ENCODE data around the gene ERN1.

The ERN1 gene

GRCh38 chr17:64059756-64060155 is 70.2 kb downstream of the ERN1 start:
- no peak for DNase-seq (ENCODE audit: low read depth in 2 of 2)

GRCh38 chr17:64058621-64059020 is 71.3 kb downstream of the ERN1 start:
- no peak for DNase-seq (ENCODE audit: low read depth in 2 of 2)

DNA sequence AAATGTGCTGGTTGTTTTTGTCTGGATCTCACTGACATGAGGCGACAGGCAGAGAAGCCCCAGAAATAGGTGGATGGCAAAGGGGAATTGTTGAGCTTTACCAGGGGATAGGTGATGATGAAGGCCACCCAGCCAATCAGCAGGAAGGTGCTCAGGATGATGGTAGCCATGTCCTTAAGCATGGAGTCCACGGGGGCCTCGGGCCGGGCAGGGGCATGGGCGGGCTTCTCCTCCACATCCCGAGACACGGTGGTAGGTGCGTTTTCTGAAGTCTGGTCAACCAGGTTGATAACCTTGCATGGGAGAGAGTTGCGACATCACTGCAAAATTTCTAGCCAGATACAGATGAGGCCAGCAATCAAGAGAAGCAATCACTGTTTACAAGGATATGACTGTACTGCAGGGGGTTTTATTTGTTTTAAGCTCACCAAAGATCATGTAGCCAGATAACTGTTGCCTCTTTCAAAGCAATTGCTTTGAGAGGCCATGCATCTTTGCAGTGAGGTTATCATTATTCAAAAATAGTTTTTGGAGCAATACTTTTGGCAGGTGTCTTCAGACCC is 72.2 kb downstream of the ERN1 start:
- DNase-seq (ENCODE audit: low read depth in 2 of 2): no peak

GRCh38 chr17:64056269-64057005 is 73.5 kb downstream of the ERN1 start:
- no peak for DNase-seq (ENCODE audit: low read depth in 2 of 2)

GRCh38 chr17:64055183-64056142 is 74.5 kb downstream of the ERN1 start:
- DNase-seq (ENCODE audit: low read depth in 2 of 2): no peak

- no peak for DNase-seq (ENCODE audit: low read depth in 2 of 2)
These were observed 75.6 kb downstream of the ERN1 start for GRCh38 chr17:64054304-64054703.

- no peak for DNase-seq (ENCODE audit: low read depth in 2 of 2)
These were observed 76.8 kb downstream of the ERN1 start for GRCh38 chr17:64053101-64053500.

DNA sequence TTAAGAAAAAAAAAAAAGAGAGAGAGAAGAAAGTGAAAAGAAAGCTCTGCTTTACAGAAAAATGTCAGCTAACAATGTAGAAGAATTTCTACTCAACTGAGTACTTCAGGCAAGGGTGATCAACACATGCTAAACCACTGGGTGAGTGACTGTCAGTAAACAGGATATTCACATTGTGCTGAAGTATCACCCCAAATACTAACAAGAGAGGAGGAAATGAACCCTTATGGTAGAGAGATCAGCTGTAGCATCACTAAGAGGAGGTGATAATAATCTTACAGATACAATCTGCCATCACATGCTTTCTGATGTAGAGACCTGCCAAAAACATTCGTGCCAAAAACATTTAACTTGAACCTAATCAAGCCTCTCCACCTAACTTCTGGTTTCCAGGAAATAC is 78.8 kb downstream of the ERN1 start:
- DNase-seq (ENCODE audit: low read depth in 2 of 2): no peak

DNA sequence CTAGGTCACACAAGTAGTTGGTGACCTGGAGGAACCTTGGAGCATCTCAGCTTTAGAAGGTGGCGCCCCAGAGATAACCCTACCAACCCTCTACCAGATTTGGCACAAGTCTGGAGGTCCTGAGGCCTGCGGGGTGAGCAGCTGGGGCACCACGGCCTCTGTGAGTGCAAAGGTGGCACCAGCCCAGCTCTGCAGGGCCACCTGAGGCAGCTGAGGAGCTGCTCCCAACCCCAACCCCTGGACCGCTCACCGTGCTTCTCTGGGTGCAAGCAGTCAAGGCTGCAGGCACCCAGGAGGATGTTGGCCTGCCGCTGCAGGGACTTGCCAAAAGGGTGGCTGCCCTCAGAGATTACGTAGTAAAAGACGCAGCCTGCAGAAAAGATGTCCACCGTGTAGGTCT is 81.1 kb downstream of the ERN1 start:
- no peak for DNase-seq (ENCODE audit: low read depth in 2 of 2)

DNA sequence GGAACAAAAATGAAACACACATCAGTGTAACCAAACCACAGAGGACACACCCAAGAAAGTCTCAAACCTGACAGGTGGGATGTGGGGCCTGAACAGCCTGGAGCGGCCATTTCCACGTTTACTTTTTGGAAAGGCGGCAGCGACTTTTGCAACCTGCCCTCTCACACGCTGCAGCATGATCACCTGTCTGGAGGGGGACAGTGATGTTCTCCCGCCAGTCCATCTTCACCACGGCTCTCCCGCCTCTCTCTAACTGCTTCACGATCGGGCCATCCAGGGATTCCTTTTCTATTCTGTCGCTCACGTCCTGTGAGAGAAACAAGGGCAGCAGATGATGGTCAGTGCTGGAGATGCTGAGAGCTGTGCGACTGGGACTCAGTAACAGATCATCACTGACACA is 84.8 kb downstream of the ERN1 start:
- no peak for DNase-seq (ENCODE audit: low read depth in 2 of 2)

DNA sequence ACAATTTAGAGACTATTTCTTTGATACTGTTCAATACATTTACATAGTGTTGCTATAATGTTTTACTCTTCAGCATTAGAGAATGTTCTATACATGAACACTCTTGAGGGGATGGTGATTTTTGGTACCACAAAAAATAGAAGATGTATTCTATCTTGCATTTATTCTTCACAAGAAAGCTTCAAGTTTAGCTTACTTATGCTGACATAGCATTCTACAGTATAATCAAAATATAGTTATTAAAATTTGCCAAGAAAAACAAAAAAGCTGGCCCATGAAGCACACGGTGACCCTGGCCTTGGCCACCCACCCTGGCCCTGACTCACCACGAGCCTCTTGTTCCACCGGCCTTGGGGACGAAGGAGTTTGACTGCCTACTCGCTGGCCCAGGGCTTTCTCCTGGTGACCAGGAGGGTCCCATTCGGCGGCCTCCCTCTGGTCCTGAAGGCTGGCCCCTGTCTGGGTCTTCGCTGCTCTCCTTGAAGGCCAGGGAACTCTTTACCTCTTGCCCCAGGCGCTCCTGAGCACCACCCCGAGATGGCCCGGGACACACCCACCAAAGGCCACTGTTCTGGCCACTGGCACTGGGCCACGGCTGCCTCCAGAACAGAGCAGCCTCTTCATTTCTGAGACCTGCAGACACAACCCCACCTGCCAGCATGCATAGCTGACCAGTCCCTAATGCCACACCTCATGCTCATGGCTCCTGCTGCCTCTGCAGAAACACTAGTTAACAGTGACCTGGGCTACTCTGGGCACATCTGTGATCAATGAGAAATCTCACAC is 87.1 kb downstream of the ERN1 start:
- DNase-seq (ENCODE audit: low read depth in 2 of 2): no peak

- DNase-seq (ENCODE audit: low read depth in 2 of 2): no peak
These were observed 88.0 kb downstream of the ERN1 start for GRCh38 chr17:64041912-64042311.

GRCh38 chr17:64040206-64040605 is 89.7 kb downstream of the ERN1 start:
- no peak for DNase-seq (ENCODE audit: low read depth in 2 of 2)

DNA sequence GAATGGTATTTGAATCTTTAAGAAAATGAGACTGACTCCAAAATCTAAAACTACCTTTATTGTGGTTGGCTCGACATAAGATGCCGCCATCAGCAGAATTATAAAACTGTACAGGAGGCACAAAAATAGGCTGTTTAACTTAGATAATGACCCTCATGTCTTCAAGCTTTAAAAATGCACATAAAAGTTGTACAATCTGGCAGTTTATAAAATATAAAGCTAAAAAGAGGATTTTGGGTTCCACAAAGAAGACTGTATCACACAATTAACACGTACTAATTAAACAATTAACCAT is 90.9 kb downstream of the ERN1 start:
- no peak for DNase-seq (ENCODE audit: low read depth in 2 of 2)

DNA sequence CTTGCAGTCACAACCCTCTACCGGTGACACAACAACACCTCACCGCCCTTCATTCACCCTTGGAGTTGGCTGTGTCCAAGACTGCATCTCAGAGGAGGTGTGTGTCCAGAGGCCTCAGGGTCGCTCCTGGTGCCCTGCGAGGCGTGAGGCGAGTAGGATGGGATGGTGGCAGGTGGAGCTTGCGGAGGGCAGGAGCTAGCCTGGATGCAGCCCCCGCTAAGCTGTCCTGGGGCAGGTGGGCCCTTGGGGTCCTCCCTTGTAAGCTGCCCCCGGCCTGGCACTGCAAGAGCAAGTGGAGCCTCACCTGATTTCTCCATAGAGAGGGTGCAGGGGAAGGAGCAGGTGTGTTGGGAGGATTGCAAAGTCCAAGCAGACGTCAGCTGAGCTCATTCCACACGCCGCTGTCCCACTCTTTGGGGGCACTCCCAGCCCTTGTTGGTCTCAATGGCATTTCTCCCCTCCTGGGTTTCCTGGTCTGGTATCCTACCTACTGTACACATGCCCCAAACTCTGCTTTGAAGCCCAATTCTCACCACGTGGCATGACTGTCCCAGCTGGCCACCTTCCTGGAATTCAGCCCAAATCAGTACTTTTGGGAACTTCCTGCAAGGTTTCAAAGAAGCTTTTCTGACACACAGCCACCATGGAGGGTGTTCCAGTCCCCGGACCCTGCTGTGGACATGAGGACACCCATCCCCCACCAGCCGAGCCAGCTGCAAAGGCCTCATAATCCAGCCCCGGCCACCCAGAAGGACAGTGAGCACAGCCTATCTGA is 91.4 kb downstream of the ERN1 start:
- DNase-seq (ENCODE audit: low read depth in 2 of 2): no peak

DNA sequence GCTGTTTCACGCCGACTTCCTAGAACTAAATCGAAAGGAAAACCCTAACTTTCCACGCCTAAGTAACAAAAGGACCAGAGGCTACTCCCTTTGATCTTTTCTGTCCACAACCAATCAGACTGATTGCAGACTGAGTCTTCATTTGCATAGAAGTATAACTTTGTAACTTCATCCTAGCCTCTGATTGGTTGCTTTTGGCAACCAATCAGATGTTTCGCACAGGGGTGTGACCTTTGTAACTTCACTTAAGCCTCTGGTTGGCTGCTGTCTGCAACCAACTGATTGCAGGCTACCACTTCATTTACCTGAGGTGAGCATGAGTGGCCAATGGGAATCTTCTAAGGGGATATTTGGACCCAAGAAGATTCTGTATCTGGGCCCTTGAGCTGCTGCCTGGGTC is 92.1 kb downstream of the ERN1 start:
- DNase-seq (ENCODE audit: low read depth in 2 of 2): no peak

DNA sequence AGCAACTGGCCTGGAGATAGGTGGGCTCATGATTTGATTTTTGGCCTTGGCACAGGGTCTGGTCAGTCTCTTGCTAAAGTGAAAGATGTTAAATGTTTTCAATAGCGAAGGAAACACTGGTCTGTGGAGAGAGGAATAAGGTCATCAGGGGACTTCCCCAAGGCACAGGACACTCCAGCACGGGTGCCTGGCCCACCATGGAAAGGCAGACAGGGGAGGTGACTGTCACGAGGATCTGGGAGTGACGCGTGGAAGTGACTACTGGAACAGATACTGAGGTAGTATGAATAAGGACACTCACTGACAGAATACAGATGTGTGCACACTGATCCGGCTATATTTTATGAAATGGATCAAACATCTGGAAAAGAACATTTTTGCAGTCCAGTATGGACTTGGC is 92.8 kb downstream of the ERN1 start:
- DNase-seq (ENCODE audit: low read depth in 2 of 2): no peak

- DNase-seq (ENCODE audit: low read depth in 2 of 2): no peak
These were observed 93.6 kb downstream of the ERN1 start for GRCh38 chr17:64036198-64036922.

- no peak for DNase-seq (ENCODE audit: low read depth in 2 of 2)
These were observed 97.9 kb downstream of the ERN1 start for GRCh38 chr17:64032081-64032480.

DNA sequence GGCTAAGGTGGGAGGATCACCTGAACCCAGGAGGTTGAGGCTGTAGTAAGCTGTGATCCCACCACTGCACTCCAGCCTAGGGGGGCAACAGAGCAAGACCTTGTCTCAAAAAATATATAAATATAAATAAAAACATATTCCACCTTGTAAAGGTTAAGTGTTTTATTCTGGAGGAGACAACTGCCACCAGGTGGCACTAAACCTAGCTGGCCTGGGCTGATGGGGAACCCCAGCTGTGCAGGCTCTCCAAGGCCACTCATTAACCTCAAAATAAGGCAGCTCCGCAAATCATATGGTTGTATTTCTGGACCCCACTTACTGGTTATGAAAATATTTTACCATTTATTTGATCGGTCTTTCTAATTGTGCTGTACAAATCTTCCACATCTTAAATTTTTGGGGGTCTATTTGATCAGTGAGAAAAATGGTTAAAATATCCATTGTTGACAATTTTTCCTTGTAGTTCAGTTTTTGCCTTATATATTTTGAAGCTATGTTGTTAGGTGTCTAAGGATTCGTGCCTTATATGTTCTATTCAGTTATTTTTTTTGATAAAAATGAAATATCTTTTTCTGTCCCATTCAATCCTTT is 101.0 kb downstream of the ERN1 start:
- peak; percentile 59 to 61 for DNase-seq (ENCODE audit: low read depth in 2 of 2)

All from stimulated activated CD8-positive, alpha-beta memory T cell treated with anti-CD3 and anti-CD28 coated beads, Interleukin-7, amount 100 ng/mL, for 4 hours (primary cell).